GM18499 (cell line): ENCODE measurements around the gene USP17L24.
"Not testable (repeated sequence)": the region's sequence is repeated elsewhere in the genome, so short reads cannot be mapped to it uniquely, and the experiment has no call there.

Experiments used
- ATAC-seq: cut with Tn5 transposase; IDR thresholded peaks from one replicate; pipeline ENCODE4 v1.9.1; 2021; ENCODE audit warnings: moderate number of reproducible peaks; ENCODE audit not compliant: insufficient read depth, unreplicated experiment

Gene USP17L24, protein sequence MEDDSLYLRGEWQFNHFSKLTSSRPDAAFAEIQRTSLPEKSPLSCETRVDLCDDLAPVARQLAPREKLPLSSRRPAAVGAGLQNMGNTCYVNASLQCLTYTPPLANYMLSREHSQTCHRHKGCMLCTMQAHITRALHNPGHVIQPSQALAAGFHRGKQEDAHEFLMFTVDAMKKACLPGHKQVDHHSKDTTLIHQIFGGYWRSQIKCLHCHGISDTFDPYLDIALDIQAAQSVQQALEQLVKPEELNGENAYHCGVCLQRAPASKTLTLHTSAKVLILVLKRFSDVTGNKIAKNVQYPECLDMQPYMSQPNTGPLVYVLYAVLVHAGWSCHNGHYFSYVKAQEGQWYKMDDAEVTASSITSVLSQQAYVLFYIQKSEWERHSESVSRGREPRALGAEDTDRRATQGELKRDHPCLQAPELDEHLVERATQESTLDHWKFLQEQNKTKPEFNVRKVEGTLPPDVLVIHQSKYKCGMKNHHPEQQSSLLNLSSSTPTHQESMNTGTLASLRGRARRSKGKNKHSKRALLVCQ

GRCh38 chr4:9324865-9325264 is at the start of gene USP17L24:
Gene USP17L24, plus strand, starts transcription at chr4:9325165. Its CDS starts 0 bp downstream, at chr4:9325165.
- ATAC-seq = not testable (repeated sequence)

DNA sequence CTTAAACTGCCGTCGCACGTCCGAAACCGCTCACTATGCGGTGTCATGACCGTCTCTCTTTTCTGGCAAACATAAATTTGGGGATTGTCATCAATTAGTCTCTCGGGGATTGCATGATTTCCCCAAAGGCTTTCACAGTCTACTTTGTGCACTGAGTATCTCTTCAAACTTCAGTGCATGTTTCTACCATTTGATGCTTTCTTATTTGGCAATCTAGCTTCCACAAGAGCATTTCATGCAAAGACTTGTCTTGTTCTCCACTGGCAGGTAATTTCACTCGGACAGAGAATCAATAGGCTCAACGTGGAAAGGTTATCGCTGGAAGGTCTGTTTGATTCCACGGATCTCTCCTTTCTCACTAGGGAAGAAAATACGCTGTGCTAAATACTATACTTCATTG is 774 bp upstream of the USP17L24 start:
- not testable (repeated sequence) for ATAC-seq

- not testable (repeated sequence) for ATAC-seq
Measured at GRCh38 chr4:9329611-9330010, 4.6 kb downstream of the USP17L24 start, which contains the start of gene USP17L25. Gene USP17L25, plus strand, starts transcription at chr4:9329911. Its CDS starts 0 bp downstream, at chr4:9329911.

DNA sequence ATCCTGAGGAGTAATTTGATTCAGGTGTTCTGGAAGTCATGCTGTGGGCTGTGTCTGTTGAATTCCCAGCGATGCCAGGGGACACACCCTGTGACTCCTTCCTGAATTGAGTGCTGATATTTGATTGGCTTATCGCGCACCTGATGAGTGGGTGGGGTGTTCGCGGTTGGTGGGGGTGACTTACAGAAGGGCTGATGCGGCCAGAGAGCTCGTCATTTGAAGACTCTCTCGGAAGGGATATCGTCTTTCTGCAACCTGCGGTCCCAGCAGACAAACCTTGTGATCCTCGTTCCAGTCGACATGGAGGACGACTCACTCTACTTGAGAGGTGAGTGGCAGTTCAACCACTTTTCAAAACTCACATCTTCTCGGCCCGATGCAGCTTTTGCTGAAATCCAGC is 9.4 kb downstream of the USP17L24 start, which contains the start of gene USP17L26:
Gene USP17L26 (plus strand): TSS at position 301 of the 400 bp plus-strand sequence. CDS start 0 bp downstream, at position 301.
- ATAC-seq = not testable (repeated sequence)

GRCh38 chr4:9339103-9339502 is 14.1 kb downstream of the USP17L24 start, which contains the start of gene USP17L5:
Gene USP17L5, plus strand, starts transcription at chr4:9339403. Its CDS starts 0 bp downstream, at chr4:9339403.
- ATAC-seq = not testable (repeated sequence)

- not testable (repeated sequence) for ATAC-seq
Measured at GRCh38 chr4:9343848-9344247, 18.9 kb downstream of the USP17L24 start, which contains the start of gene USP17L27. Gene USP17L27, plus strand, starts transcription at chr4:9344148. Its CDS starts 0 bp downstream, at chr4:9344148.

GRCh38 chr4:9348593-9348992 is 23.6 kb downstream of the USP17L24 start, which contains the start of gene USP17L28:
Gene USP17L28, plus strand, starts transcription at chr4:9348893. Its CDS starts 0 bp downstream, at chr4:9348893.
- ATAC-seq = not testable (repeated sequence)

DNA sequence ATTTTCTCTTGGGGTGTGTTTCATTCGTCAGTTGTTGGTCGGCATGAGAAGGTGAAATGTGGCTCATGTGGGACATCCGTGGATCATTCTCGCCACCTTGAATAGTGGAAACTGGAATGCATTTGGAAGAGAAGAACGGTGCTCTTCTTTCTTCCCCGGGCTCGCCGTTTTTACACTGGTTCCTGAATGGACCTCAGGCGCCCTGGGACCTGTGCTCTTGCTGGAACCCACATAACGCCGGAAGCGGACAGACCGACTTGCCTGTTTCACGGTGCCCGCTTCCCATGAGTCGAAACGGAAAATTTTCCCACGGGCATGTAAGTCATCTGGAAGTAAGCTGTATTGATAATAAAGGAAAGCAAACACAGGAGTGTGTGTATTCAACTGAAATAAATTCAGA is 25.9 kb downstream of the USP17L24 start:
- ATAC-seq = not testable (repeated sequence)

- ATAC-seq = not testable (repeated sequence)
Measured at GRCh38 chr4:9353338-9353737, 28.4 kb downstream of the USP17L24 start, which contains the start of gene USP17L29. Gene USP17L29, plus strand, starts transcription at chr4:9353638. Its CDS starts 0 bp downstream, at chr4:9353638.

- not testable (repeated sequence) for ATAC-seq
Measured at GRCh38 chr4:9362829-9363228, 37.9 kb downstream of the USP17L24 start, which contains the start of gene USP17L30. Gene USP17L30, plus strand, starts transcription at chr4:9363129. Its CDS starts 0 bp downstream, at chr4:9363129.
